HG03575 (cell line): ENCODE results near the gene PI4K2B.
"Not testable (repeated sequence)": the region's sequence is repeated elsewhere in the genome, so short reads cannot be mapped to it uniquely, and the experiment has no call there.

Experiments
- ATAC-seq: cut with Tn5 transposase; IDR thresholded peaks from one replicate; pipeline ENCODE4 v1.9.1; 2021; ENCODE audit not compliant: unreplicated experiment, insufficient number of reproducible peaks, low FRiP score; ENCODE audit errors: extremely low read depth

Gene PI4K2B

GRCh38 chr4:25233737-25234389 lies at the start of gene PI4K2B:
Gene PI4K2B (plus strand): TSS chr4:25234033. CDS start chr4:25234164, 131 bp downstream.
- no peak for ATAC-seq

- ATAC-seq = no peak
Measured at GRCh38 chr4:25184056-25184455, 49.8 kb upstream of the PI4K2B start.

DNA sequence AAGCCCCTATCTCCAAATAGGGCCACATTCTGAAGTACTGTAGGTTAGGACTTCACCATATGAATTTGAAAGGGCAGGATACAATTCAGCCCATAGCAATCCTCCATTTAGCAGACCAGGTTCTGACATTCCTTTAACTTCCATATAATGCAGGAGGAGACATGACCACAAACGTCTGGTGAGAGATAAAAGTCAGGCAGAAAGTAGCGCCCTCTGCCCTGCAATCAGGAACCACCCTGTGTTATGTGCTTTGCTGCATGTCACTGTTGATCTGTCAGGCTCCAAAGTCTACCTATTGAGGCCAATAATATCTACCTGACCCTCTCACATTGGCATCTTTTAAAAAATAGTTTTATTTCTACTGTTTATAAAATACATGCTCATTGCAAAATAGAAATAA lies 43.4 kb upstream of the PI4K2B start:
- ATAC-seq = no peak

GRCh38 chr4:25198713-25199112 lies 35.1 kb upstream of the PI4K2B start:
- ATAC-seq = no peak

DNA sequence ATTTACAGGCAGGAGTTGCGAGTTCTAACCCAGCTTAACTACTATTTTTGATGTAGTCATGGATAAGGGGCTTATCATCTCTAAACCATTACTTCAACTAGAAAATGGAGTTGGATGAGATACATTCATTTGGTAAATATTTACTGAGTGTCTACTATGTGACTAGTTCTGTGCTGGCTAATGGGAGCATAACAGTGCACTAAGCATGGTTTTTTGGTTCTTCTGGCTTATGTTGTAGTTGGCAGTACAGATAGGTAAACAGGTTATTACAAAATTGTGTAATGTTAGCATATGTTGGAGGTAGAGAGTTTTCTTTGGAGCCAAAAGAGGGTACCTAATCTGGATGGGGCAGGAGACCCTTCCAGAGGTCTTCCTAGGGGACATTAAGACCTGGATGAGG lies 25.8 kb upstream of the PI4K2B start:
- ATAC-seq = no peak

DNA sequence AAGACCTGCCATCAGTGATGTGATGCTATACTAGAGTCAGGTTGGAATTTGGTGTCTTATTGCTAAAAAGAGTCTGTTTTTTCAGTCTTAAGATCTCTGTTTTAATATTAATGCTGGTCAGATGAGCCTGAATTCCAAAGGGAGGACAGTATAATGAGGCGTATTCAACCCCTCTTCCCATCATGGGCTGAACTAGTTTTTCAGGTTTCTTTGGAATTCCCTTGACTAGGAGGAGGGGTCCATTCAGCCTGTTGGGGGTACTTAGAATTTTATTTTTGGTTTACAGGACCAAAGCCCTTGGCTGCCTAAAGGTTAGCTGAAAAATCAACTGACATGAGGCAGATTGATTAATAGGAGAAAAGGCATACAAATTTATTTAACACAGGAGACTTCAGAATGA lies 24.1 kb upstream of the PI4K2B start:
- no peak for ATAC-seq

DNA sequence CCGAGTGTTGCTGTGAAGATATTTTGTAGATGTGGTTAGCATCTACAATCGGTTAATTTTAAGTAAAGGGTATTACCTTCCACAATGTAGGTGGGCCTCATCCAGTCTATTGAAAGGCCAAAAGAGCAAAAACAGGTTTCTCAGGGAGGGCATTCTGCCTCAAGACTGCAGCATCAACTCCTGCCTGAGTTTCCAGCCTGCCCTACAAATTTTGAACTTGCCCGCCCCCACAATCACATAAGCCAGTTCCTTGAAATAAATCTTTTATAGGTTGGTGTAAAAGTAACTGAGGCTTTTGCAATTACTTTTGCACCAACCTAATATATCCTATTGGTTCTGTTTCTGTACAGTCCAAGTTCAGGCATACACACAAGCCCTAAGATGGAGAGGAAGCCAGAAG lies 22.1 kb upstream of the PI4K2B start:
- no peak for ATAC-seq

DNA sequence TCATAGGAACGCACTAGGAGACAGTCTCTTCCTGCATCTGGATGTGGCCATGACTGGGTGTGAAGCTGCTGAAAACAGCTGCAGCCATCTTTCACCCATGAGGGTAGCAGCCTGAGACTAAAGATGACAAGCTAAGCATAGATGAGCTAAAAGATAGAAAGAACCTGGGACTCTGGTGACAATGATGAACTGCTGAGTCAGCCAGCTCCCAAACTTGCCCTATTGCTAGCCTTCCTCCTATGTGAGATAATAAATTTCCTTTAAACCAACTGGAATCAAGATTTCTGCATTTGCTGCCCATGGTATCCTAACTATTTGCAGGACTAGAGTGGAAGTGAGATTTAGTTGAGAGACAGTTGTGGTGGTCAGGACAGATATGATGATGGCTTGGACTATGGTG lies 21.0 kb upstream of the PI4K2B start:
- ATAC-seq = no peak

DNA sequence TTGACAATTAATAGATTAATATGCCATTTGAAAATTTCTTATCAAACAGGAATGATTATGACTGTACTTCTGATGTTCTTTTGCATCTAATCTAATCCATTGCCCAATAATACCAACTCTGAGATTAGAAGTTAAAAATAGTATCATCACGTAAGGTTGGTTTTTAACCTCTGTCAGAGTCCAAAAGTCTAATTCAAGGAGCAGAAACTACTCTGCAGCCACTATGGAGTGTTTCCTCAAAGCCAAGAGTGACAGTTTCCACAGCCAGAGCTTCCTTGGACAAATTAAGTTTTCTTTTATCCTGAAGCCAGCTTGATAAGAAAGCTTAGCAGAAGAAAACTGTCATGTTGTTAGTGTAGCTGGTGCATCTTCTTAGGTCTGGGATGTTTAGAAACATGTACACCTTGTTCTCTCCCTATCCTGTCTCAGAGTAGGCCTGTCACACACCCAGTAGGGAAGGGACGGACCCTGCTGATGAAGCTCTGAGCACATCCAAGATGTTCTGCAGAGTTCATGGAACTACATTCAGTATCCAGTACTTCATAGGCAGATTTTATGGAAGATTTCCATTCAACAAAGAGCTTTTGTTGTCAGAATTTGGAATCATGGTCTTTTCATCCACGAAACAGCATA lies 20.4 kb upstream of the PI4K2B start:
- ATAC-seq = no peak

DNA sequence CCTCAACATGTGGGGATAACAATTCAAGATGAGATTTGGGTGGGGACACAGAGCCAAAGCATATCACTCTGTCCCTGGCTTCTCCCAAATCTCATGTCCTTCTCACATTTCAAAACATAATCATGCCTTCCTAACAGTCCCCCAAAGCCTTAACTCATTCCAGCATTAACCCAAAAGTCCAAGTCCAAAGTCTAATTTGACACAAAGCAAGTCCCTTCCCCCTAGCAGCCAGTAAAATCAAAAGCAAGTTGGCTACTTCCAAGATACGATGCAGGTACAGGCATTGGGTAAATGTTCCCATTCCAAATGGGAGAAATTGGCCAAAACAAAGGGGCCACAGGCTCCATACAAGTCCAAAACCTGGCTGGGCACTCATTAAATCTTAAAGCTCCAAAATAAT lies 19.1 kb upstream of the PI4K2B start:
- not testable (repeated sequence) for ATAC-seq

DNA sequence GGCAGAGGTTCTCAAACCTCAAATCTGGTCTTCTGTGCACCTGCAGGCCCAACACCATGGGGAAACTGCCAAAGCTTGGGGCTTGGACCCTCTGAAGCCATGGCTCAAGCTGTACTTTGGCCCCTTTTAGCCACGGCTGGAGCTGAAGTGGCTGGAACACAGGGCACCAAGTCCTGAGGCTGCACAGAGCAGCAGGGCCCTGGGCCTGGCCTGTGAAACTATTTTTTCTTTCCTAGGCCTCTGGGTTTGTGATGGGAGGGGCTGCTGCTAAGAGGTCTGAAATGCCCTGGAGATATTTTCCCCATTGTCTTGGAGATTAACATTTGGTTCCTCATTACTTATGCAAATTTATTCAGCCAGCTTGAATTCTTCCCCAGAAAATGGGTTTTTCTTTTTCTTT lies 18.3 kb upstream of the PI4K2B start:
- no peak for ATAC-seq

- ATAC-seq = no peak
Measured at GRCh38 chr4:25221377-25221776, 12.5 kb upstream of the PI4K2B start.

DNA sequence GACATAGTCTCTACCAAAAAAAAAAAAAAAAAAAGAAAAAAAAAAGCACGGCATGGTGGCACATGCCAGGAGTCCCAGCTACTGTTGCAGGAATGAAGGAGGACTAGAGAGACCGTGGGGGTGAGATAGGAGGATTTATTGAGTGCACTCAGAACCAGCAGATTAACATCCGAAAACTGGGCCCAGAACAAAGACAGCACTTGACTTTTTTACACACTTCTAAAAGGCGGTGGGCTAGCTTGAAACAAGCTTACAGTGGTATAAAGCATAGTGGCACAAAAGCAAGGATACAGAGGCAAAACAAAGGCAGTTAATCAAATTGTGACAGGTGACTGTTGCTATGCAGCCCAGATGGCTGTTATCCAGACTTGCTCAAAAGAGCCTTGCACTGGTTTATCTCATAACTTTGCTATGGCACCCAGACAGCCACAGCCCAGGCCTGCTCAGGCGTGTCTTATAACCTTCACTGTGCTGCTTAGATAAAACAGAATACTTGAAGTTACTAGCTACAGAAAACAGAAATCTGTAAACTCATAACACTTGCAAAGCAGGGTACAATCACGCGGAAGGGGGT lies 9.9 kb upstream of the PI4K2B start:
- no peak for ATAC-seq

- ATAC-seq = no peak
Measured at GRCh38 chr4:25229804-25230203, 4.0 kb upstream of the PI4K2B start.

DNA sequence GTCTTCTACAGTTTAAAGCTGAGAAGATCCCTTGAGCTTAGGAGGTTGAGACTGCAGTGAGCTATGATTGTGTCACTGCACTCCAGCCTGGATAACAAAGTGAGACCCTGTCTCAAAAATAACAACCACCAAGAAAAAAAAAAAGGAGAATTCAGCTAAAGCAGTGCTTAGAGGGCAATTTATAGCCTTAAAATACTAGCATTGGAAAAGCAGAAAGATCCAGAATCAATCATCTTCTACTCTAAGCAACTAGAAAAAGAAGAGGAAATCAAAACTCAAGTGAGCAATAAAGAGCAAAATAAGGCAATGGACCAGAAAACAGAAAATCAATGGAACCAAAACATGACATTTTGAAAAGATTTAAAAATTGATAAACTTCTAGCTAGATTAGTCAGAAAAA lies 639 bp upstream of the PI4K2B start:
- ATAC-seq = no peak

DNA sequence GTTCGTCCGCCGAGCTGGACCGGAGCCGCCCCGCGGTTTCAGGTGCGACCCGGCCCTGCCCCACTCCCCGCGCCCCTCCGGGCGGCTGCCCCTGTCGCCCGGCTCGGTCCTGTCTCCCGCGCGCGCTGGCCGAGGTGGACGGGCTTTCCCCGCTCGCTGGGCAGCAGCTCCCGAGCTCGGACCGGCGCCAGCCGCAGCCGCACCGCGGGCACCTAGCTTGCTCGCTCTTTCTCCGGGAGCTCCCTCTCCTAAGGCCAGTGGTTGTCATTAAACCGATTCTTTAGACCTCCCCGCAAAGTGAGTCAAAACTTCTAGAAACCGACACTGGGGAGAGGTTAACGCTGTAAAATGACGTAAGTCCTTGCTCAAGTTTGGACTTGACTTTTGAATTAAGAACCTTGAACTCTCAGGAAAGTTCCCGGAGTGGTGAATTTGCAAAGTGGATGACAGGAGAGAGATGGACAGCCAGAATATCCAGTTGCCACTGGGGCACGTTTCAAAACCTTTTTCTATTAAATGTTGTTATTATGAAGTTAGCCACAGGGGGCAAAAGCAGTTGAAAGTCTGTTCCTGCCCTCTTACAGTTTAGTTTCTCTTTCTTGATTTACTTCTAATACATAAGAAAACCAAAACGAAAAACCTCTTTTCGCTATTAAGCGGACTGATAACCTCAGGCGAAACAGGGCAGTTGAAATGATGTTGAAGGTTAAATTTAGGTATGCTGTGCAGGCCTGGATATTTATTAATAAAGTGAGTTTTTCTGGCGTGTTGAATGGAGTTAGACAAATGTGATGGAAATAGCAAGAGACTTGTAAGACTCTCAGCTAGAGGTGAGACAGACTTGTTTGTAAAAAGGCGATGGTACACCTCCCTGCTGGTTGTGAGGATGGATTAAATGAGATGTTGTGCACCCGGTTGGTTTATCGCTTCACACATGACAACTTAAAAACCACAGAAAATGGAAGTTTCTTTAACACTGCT lies 847 bp downstream of the PI4K2B start:
- ATAC-seq = peak; percentile 72

DNA sequence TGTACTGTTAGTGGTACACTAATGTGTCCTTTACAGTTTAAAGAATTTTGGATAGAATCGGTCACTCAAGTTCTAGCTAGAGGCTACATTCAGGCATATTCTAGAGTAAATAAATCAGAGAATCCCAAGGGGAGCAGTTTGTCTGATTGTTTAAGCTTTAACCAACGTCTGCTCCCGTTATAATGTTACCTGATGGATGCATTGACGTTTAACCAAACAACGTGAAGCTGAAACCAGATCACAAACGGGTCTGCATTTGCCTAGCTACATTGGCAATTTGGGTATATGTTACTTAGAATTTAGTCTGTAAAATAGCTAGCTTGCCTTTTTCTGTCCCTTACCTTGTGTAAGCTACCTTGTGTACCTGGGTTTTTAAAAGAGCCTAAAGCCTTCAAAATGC lies 1.6 kb downstream of the PI4K2B start:
- ATAC-seq = no peak

DNA sequence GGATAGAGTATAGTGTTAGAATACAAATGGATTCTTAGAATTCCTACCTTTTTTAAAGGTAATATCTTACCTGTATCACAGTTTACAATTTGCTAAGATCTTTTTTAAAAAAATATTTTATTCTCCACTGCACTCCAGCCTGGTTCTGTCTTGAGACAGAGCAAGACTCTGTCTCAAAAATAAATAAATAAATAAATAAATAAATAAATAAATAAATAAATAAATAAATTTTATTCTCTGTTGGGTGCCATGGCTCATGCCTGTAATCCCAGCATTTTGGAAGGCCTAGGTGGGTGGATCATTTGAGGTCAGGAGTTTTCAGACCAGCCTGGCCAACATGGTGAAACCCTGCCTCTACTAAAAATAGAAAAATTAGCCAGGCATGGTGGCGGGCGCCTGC lies 2.2 kb downstream of the PI4K2B start:
- not testable (repeated sequence) for ATAC-seq

DNA sequence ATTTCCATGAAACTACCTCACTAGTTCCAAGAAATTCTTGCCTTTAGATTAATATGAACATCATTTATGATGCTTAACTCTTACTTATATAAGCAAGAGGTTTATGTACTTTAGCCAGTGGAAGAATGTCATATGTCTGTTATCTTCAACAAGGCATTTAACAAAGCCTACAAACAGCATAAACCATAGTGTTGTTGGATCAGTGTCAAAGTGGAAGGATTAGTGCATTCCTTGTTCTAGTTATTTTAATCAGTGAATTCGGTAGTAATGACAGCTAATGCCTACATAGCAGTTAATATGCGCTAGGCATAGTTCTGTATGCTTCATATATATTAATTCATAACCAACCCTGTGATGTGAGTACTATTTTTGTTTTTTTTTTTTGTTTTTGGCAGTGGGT lies 3.1 kb downstream of the PI4K2B start:
- ATAC-seq = no peak

DNA sequence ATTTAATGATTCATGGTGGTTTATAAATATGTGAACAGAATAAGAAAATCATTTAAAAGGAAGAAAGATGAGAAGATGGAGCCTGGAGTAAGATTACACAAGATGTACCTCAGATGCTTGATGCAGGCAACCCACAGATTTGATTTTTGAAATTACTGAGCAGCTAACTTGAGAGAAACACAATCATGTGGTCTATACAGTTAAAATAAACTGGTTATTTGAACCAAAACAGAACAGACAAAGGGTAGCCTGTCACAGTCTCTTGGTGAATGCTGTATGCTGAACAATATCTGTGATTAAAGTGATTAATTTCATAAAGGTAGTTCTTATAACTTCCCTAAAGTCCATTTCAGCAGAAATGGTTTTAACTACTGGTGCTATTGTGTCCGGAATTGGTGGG lies 4.2 kb downstream of the PI4K2B start:
- no peak for ATAC-seq
